ENCODE results near the gene GNAI3.

- TF ChIP-seq CTCF (IDR thresholded peaks at IDR 0.05; ENCODE audit: borderline replicate concordance, extremely low read depth, low read length, poor library complexity, severe bottlenecking): no peak
- TF ChIP-seq EZH2 (IDR thresholded peaks at IDR 0.05; ENCODE audit: borderline replicate concordance, low read depth, low read length, severe bottlenecking): no peak
Measured at GRCh38 chr1:109630898-109631512, 82.6 kb downstream of the GNAI3 start.

Data from DND-41 (cell line).